Measurements from ENCODE around the gene LSAMP. TPM values are rescaled to one million over a fixed set of nuclear protein-coding genes. Genes with fewer than 3 reads are reported as not detected.
A peak's percentile ranks its signal among the peaks of the same experiment; 100 is the strongest.

The LSAMP gene
- total and polyA plus RNA-seq, 8 donors = 17.3 to 28.0 (median 26.0) TPM

GRCh38 chr3:115982629-115983028, 462.7 kb downstream of the LSAMP start:
- intact Hi-C loops (cut with DNase I) = no loop called here
- DNase-seq = no peak
- no peak overlapping the region for H3K27ac ChIP-seq
- H3K9me3 ChIP-seq = no peaks in the 10 kb centered on the region
- no peak for TF ChIP-seq CTCF (IDR thresholded peaks at IDR 0.05)
- no peak for ATAC-seq
- H3K4me3 ChIP-seq = no peak overlapping the region
- no peaks in the 10 kb centered on the region for H3K27me3 ChIP-seq
- H3K4me1 ChIP-seq = no peaks in the 10 kb centered on the region
- H3K36me3 ChIP-seq = no peaks in the 10 kb centered on the region

- no peak for ATAC-seq
- intact Hi-C loops (cut with DNase I) = no loop called here
- DNase-seq = no peak
- Histone ChIP-seq H3K9me3 (no peaks in the 10 kb centered on the region), H3K4me1 (no peaks in the 10 kb centered on the region), H3K27me3 (no peaks in the 10 kb centered on the region), H3K27ac (no peak overlapping the region), H3K4me3 (no peak overlapping the region), H3K36me3 (no peaks in the 10 kb centered on the region)
- no peak for TF ChIP-seq CTCF (IDR thresholded peaks at IDR 0.05)
These were observed 463.2 kb downstream of the LSAMP start for GRCh38 chr3:115982108-115982507.

- ATAC-seq (no peak), DNase-seq (no peak)
- intact Hi-C loops (cut with DNase I) = no loop called here
- Histone ChIP-seq H3K27me3 (no peaks in the 10 kb centered on the region), H3K9me3 (no peaks in the 10 kb centered on the region), H3K4me3 (no peak overlapping the region), H3K4me1 (no peaks in the 10 kb centered on the region), H3K36me3 (no peaks in the 10 kb centered on the region), H3K27ac (no peak overlapping the region)
- no peak for TF ChIP-seq CTCF (IDR thresholded peaks at IDR 0.05)
These were observed 464.6 kb downstream of the LSAMP start for GRCh38 chr3:115980709-115981108.

GRCh38 chr3:115977866-115978265, 467.4 kb downstream of the LSAMP start:
- TF ChIP-seq CTCF (IDR thresholded peaks at IDR 0.05) = no peak
- DNase-seq = no peak
- Histone ChIP-seq H3K9me3 (no peaks in the 10 kb centered on the region), H3K4me3 (no peak overlapping the region), H3K27me3 (no peaks in the 10 kb centered on the region), H3K27ac (no peak overlapping the region), H3K36me3 (no peaks in the 10 kb centered on the region), H3K4me1 (no peaks in the 10 kb centered on the region)
- no peak for ATAC-seq
- intact Hi-C loops (cut with DNase I) = no loop called here

GRCh38 chr3:115975796-115976195, 469.5 kb downstream of the LSAMP start:
- intact Hi-C loops (cut with DNase I) = no loop called here
- H3K27me3 ChIP-seq = no peaks in the 10 kb centered on the region
- H3K27ac ChIP-seq = no peak overlapping the region
- H3K4me3 ChIP-seq = no peak overlapping the region
- peak; percentile 21 for ATAC-seq
- H3K36me3 ChIP-seq = no peaks in the 10 kb centered on the region
- H3K4me1 ChIP-seq = no peaks in the 10 kb centered on the region
- DNase-seq = no peak
- no peaks in the 10 kb centered on the region for H3K9me3 ChIP-seq
- no peak for TF ChIP-seq CTCF (IDR thresholded peaks at IDR 0.05)

All from left lung (tissue), 10 donors.